Activated CD8-positive, alpha-beta memory T cell treated with anti-CD3 and anti-CD28 coated beads for 48 hours (primary cell): ENCODE data around the gene GMPR2.
"Not testable (repeated sequence)": the region's sequence is repeated elsewhere in the genome, so short reads cannot be mapped to it uniquely, and the experiment has no call there.

Experiments used
- DNase-seq, 3 experiments: peaks; one replicate each; pipeline ENCODE4 v3.0.0-alpha.2; 2020; ENCODE audit warnings: low read depth in 2 of 3, low spot score in 2 of 3

Gene GMPR2

DNA sequence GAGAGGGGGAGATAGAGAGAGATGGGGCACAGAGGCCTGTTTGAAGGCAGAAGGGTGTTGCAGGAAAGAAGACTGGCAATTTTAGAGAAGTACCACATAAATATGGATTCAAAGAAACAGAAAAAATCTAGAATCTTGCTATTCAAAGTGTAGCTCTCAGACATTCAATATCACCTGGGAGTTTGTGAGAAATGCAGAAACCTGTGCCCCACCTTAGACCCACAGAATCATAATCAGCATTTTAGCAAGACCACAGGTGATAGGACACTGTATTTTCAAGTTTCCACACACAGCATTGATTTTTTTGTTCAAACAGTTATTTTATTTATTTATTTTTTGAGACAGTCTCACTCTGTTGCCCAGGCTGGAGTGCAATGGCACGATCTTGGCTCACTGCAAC, 3.8 kb upstream of the GMPR2 start:
- no peak for DNase-seq

GRCh38 chr14:24231263-24232120, 1.2 kb upstream of the GMPR2 start:
- no peak for DNase-seq

- peak; percentile 76 to 82 (median 78) for DNase-seq
These were observed 546 bp upstream of the GMPR2 start, which contains the start of gene NEDD8 for GRCh38 chr14:24232121-24232644. Gene NEDD8, minus strand, starts transcription at chr14:24232367. Its CDS starts 100 bp downstream, at chr14:24232267.

GRCh38 chr14:24233538-24233866, 773 bp downstream of the GMPR2 start:
- DNase-seq, result no peak

GRCh38 chr14:24234095-24235005, 1.6 kb downstream of the GMPR2 start:
- DNase-seq, result no peak

- DNase-seq, result no peak
These were observed 3.3 kb downstream of the GMPR2 start for GRCh38 chr14:24235804-24236688.

DNA sequence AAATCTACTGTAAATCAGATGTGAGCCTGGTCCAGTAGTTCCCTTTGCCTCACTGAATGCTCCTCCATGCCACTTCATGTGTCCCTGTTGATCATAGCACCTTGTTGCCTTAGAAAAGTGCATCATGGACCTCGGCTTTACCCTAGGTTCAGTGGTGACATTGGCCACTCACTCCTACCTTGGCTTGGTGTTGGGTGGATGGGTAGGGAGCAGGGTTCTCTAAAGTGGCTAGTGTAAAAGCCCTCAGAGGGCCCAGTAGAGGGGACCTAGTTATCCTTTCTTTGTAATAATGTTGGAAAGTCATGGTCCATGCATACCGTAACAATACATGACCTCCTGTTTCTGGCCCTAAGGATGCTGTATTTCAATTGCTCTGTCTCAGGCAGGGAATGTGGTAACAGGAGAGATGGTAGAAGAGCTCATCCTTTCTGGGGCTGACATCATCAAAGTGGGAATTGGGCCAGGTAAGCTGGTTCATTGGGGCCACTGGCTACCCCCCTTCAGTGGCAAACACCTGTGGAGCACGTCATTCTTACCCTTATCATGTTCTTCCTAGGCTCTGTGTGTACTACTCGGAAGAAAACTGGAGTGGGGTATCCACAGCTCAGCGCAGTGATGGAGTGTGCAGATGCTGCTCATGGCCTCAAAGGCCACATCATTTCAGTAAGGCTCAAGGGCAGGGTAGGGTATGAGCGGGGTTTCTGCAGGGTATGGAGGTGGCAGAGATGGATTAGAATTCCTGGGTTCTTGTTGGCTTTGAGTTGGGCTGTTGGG, 4.1 kb downstream of the GMPR2 start:
- DNase-seq, result no peak

DNA sequence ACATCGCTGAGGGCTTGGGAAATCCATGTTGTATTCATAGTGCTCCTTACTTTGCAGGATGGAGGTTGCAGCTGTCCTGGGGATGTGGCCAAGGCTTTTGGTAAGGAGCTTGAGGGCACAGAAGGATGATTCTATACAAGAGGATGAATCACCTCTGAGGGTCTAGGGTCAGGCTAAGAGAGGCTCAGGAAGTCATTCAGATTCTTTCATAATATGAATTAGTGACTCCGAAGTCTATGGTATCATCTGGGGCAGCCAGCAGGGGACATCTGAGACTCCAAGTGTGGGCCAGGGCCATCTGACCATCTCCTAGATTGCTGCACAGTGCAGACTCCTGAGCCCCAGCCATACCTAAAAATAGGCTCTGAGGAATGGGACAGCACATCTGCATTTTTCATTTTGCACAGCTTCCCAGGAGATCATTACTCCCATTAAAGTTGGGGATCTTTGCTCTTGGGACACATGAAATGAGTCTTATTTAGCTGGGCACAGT, 4.8 kb downstream of the GMPR2 start:
- no peak for DNase-seq

DNA sequence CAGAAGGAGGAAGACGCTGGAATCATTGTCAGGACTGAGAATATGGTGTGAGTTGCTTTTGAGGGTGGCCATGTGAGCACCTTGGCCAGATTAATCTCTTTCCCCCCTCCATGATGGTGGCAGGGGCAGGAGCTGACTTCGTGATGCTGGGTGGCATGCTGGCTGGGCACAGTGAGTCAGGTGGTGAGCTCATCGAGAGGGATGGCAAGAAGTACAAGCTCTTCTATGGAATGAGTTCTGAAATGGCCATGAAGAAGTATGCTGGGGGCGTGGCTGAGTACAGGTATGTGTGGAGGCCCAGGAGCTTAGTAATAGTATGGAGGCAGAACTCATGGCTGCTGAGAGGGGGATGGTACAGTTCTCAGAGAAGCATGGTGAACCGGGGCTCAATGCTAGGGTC, 5.4 kb downstream of the GMPR2 start:
- no peak for DNase-seq

DNA sequence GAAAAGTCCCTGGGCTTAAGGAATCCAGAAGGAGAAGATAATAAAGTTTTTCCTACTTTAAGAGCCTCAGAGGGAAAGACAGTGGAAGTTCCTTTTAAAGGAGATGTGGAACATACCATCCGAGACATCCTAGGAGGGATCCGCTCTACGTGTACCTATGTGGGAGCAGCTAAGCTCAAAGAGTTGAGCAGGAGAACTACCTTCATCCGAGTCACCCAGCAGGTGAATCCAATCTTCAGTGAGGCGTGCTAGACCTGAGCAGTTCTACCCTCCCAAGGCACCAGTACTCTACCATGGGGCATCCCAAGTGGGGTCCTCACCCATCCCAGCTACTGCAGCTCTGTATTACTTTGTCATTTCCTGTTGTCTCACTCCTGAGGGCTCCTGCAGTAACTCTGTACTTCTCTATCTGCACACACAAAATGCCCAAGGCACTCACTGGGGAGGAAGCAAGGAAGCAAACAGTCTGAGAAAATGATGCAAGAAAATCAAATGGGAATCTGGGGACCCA, 5.9 kb downstream of the GMPR2 start:
- DNase-seq, result no peak

DNA sequence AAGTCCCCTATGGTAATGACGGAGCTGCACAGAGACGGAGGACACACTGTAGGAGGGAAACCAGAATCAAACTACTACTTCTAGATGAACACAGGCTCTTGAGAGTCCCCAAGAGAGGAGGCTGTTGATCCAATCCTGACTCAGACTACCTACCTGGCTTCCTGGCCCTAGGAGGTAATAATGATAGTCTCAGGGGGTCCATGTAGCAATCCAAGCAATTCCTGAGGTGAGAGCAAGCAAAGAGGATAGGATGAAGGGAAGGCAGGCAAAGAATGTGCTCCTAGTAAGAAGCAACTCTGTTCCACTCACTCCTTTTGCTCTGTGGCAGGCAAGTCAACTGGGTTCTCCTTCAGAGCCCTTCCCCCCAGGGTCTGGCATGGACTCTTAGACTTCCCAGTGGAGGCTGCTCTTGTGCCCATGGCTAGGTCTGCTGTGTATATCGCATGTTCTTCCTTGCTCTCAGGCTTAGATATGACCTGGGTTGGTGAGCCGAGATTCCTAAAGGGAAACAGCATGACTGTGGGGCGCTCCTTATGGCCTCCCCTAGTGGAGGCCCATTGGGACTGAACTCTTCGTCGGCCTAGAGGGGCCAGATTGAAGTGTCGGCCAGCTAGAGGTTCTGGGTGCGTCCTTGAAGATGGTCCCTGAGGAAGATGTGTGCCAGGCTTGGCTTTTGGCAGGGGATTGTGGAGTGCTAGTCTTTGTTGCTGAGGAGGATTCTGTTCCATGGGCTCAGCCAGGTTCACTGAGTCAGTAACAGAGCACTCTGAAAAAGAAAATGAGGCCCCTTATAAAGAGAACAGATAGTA, 7.6 kb downstream of the GMPR2 start:
- no peak for DNase-seq

DNA sequence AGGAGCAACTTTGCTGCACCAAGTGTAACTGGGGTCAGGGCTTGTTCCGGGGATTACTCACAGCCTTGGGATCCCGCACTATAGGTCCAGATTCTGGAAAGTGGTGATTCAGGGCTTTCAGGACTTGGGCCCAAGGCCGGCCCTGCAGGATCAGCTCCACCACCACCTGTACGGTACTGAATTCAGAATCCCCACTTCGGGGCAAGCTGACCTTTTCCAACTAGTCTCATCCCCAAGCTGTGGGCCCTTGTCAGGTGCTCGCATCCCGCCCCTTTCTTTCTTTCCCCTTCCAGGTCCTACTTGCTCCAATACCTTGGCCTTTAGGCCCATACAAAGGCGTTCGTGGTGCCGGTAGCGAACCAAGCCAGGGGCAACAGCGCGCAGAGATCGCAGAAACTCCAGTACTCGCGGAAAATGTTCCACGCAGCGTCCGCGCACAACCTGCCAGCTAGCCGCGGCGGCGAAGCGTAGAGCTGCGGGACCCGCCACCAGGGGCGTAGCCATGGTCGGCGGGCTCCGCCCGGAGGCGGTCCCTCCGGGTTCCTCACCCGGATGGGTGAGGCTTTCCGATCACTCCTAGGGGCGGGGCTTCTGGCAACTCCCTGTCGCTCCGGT, 9.2 kb downstream of the GMPR2 start:
- peak in 1 of 3 experiments; percentile 82 for DNase-seq

DNA sequence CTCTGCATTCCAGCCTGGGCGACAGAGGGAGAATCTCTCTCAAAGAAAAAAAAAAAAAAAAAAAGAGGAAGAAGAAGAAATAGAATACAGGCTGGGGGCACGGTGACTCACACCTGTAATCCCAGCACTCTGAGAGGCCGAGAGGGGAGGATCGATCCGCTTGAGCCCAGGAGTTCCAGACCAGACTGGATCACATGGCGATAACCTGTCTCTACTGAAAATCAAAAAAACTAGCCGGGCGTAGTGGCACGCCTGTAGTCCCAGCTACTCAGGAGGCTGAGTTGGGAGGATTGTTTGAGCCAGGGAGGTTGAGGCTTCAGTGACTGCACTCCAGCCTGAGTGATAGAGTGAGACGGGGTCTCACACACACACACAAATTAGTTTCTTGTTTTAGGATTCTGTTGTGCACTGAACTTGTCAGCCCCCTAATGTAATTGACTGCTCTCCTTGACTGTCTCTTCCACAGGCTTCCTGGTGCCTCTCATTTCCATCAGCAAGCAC, 10.7 kb downstream of the GMPR2 start:
- DNase-seq, result no peak

DNA sequence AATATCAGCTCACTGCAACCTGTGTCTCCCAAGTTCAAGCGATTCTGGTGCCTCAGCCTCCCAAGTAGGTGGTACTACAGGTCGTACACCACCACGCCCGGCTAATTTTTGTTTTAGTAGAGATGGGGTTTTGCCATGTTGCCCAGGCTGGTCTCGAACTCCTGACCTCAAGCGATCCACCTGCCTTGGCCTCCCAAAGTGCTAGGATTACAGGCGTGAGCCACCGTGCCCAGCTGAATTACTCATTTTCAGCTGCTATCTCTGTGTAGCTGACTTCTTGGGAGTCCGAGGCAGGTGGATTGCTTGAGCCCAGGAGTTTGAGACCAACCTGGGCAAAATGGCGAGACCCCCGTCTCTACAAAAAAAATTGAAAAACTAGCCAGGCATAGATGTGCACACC, 12.6 kb downstream of the GMPR2 start:
- DNase-seq, result not testable (repeated sequence)

DNA sequence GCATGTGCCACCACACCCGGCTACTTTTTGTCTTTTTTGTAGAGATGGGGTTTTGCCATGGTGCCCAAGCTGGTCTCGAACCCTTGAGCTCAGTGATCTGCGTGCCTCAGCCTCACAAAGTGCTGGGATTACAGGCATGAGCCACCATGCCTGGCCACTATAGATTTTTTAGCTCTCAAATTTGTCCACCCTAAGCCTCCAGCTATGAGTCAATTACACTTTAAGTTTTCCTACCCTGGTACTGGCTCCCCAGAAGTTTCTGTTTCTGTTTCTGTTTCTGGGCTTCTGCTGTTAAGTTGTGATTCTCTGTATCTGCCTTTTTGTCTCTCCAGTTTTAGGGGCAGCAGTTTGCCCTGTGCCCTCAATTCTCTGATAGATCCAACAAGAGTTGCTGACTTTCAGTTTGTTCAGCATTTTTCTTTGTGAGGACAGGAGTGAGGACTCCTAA, 14.1 kb downstream of the GMPR2 start:
- DNase-seq, result no peak

DNA sequence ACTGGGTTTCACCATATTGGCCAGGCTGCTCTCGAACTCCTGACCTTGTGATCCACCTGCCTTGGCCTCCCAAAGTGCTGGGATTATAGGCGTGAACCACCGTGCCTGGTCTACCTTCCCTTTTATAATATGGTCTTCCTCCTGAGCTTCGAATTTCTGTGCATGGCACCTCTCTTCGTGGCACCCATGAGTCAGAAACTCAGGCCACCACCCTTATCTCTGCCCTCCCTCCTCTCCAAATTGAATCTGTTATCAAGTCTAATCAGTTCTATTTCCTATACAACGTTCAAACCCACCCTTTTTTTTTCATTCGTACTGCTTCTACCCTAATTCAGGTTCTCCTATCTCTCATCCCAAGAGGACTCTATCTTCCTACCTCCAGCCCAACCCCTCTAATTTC, 14.7 kb downstream of the GMPR2 start:
- no peak for DNase-seq

DNA sequence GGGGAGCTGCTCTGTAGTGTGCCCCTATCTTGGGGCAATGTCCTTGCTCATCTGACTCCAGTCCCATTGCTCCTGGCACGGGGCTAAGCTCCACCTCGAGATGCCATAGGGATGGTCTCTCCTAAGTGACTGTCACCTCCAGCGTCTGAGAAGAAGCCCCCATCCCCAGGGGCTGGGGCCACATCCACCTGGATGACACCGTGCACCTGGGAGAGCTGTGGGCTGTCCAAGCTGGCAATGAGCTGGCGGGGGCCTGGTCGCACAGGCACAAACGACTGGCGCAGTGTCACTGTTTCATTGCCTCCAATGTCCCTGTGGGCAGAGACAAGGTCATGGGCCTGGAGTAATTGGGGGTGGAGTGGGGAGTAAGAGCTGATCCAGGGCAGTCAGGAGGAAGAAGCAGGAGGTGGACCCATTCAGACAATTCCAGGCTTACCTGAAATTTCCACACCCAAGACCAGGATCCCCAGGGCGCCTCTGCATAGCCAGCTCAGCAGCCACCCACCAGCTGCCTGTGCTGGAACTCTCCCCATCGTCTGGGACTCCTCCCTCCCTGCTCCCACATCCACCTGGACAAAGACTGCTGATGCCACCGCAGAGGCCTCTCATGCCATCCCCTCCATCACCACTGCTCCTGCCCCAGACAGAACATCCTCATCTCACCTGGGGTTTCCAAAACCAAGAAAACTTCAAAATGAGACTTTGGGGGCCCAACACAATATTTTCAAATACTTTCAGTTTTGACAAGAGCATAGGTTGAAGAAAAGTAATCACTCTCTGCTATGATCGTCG, 16.7 kb downstream of the GMPR2 start:
- no peak for DNase-seq
